Gastroesophageal sphincter (tissue), 3 donors: ENCODE data around the gene IL16.

Experiments
- POLR2A ChIP-seq, 2 donors: fragments of 450-650 bp; IDR thresholded peaks; one replicate each; pipeline ENCODE4 v1.6.1; 2017; ENCODE audit warnings: antibody characterized with exemption in 2 of 2, mild to moderate bottlenecking in 2 of 2, moderate library complexity in 1 of 2
- TF ChIP-seq, protein P1 (sequence below), 4 experiments: fragments of 200-600 bp in 2 of 4; fragments of 450-650 bp in 2 of 4; sonication (generic) in 1 of 4; IDR thresholded peaks; one replicate each; pipeline ENCODE4 v1.5.1; 2017 to 2019; ENCODE audit warnings: antibody characterized with exemption in 4 of 4, mild to moderate bottlenecking in 2 of 4, moderate library complexity in 2 of 4

GRCh38 chr15:81270781-81271491, 74.3 kb downstream of the IL16 start:
- TF ChIP-seq POLR2A (IDR thresholded peaks at IDR 0.05) = no peak
- TF ChIP-seq, protein P1, sequence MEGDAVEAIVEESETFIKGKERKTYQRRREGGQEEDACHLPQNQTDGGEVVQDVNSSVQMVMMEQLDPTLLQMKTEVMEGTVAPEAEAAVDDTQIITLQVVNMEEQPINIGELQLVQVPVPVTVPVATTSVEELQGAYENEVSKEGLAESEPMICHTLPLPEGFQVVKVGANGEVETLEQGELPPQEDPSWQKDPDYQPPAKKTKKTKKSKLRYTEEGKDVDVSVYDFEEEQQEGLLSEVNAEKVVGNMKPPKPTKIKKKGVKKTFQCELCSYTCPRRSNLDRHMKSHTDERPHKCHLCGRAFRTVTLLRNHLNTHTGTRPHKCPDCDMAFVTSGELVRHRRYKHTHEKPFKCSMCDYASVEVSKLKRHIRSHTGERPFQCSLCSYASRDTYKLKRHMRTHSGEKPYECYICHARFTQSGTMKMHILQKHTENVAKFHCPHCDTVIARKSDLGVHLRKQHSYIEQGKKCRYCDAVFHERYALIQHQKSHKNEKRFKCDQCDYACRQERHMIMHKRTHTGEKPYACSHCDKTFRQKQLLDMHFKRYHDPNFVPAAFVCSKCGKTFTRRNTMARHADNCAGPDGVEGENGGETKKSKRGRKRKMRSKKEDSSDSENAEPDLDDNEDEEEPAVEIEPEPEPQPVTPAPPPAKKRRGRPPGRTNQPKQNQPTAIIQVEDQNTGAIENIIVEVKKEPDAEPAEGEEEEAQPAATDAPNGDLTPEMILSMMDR (IDR thresholded peaks at IDR 0.05) = no peak
